ENCODE data around the gene TMEM19.

The TMEM19 gene

GRCh38 chr12:71685914-71686657 is at the start of gene TMEM19:
TMEM19 (plus strand) TSS chr12:71686082; CDS start chr12:71686681, 599 bp downstream.
- DNase-seq: peak; percentile 34 to 99 (median 90)

GRCh38 chr12:71636704-71637115 is 49.2 kb upstream of the TMEM19 start:
- peak in 4 of 56 donors; percentile 0 to 6 (median 2) for DNase-seq

GRCh38 chr12:71638499-71638898 is 47.4 kb upstream of the TMEM19 start:
- DNase-seq: no peak

- peak in 2 of 56 donors; percentile 1 to 4 for DNase-seq
Observed at GRCh38 chr12:71639341-71639760, 46.5 kb upstream of the TMEM19 start.

- no peak for DNase-seq
Observed at GRCh38 chr12:71640316-71640715, 45.6 kb upstream of the TMEM19 start.

- DNase-seq: no peak
Observed at GRCh38 chr12:71641390-71641789, 44.5 kb upstream of the TMEM19 start.

- DNase-seq: no peak
Observed at GRCh38 chr12:71642264-71642663, 43.6 kb upstream of the TMEM19 start.

GRCh38 chr12:71645268-71645667 is 40.6 kb upstream of the TMEM19 start:
- no peak for DNase-seq

DNA sequence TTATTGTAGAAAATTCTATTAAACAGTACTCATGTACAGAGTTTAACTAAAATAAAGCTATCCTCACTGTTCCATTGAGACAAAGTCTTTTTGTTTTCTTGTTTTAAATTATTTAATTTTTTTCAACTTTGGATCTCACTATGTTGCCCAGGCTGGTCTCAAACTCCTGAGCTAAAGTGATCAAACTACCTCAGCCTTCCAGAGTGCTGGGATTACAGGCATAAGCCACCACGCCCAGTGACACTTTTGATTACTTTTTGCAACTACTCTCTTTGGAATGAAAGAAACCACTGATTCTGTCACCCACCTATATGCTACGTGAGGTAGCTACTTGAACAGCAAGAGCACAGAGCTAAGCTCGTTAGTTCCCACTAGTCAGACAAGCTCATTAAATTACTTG is 39.4 kb upstream of the TMEM19 start:
- no peak for DNase-seq

DNA sequence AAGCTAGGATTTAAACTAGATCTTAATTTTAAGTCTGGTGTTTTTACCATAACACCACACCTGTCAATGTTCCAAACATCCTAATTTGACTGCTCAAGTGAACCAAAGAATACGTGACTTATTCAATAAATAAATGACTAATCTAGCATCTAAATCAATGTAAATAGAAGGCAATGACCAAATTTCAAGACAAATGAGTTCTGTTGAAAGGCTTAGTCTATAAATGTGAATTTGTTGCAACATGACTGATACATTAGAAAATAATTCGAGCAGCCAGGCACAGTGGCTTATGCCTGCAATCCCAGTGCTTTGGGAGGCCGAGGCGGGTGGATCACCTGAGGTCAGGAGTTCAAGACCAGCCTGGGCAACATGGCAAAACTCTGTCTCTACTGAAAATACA is 37.3 kb upstream of the TMEM19 start:
- DNase-seq: no peak

DNA sequence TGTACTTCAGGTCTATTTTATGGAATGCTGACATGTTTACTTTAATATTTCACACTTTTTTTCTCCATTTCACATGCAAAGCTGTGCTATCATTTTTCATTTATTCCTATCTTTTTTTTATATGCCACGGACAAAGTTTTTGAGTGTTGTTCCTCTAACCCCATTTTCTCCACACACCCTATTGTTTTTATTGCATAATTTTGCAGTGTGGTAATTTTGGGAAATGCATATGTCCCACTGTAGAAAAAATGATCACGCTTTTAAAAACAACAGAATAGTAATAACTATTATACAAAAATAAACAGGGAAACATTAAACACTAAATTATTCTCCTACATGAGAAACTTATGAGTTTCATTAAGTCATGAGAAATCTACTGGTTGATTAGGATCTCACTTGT is 36.5 kb upstream of the TMEM19 start:
- DNase-seq: no peak

DNA sequence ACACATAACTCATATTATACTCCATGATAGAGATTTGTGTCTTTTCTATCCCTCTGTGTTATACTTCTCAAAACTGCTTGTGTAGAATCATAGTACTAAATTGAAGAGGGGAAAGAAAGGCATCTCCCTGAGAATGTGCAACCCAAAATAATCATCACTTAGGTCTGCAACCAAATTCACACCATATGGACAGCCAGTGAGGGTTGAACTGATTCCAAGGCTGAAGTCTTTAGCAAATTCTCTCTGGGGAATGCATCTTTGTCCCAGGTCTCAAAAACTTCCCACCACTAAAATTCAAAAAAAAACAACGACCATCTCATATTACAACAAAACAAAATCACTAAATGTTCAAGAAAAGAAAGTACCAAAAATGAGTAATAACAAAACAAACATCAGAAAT is 33.2 kb upstream of the TMEM19 start:
- DNase-seq: no peak

GRCh38 chr12:71653137-71653536 is 32.7 kb upstream of the TMEM19 start:
- no peak for DNase-seq

DNA sequence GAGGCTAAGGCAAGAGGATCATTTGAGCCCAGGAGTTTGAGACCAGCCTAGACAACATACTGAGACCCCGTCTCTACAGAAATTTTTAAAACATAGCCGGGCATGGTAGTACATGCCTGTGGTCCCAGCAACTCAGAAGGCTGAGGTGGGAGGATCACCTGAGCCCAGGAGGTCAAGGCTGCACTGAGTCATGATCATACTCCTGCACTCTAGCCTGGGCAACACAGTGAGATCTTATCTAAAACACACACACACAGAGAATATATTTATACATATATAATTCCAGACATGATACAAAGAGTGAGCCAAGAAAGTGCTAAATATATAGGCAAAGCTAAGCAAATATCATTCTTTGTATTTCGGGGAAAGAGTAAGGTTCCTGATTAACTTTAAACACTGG is 31.7 kb upstream of the TMEM19 start:
- DNase-seq: no peak

GRCh38 chr12:71655495-71655894 is 30.4 kb upstream of the TMEM19 start:
- no peak for DNase-seq

GRCh38 chr12:71655907-71656306 is 30.0 kb upstream of the TMEM19 start:
- DNase-seq: no peak

DNA sequence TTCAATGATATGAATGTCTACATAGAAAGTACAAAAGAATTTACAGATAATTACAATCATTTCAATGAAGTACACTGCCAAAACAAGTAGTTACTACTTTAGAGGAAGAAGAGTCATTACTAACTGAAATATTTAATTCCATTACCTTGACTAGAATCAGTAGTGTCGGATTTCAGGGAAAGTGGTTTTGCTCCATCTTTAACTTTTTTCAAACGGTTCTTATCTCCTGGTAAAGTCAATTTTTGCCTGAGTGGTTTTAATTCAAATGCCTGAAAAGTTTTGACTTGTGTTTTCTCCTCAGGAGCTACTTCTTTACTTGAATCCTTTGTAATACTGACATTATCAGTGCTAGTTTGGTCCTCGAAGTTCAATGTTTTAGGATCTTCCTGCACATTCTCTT is 29.1 kb upstream of the TMEM19 start:
- no peak for DNase-seq

GRCh38 chr12:71661977-71662530 is 23.8 kb upstream of the TMEM19 start:
- no peak for DNase-seq

GRCh38 chr12:71662849-71663560 is 22.9 kb upstream of the TMEM19 start:
- DNase-seq: peak in 41 of 56 donors; percentile 8 to 79 (median 57)

GRCh38 chr12:71663561-71664410 is 22.1 kb upstream of the TMEM19 start, which contains the start of the genes THAP2 and ZFC3H1:
THAP2 (plus strand) TSS chr12:71664301; CDS start chr12:71664510, 209 bp downstream.
ZFC3H1 (minus strand) TSS chr12:71663848; CDS start chr12:71663610, 238 bp downstream.
- DNase-seq: peak; percentile 80 to 99 (median 96)

- DNase-seq: peak in 3 of 56 donors; percentile 55 to 87 (median 84)
Observed at GRCh38 chr12:71664411-71665089, 21.3 kb upstream of the TMEM19 start.
